ENCODE data around the gene CHRNA5.

CHRNA5 gene

DNA sequence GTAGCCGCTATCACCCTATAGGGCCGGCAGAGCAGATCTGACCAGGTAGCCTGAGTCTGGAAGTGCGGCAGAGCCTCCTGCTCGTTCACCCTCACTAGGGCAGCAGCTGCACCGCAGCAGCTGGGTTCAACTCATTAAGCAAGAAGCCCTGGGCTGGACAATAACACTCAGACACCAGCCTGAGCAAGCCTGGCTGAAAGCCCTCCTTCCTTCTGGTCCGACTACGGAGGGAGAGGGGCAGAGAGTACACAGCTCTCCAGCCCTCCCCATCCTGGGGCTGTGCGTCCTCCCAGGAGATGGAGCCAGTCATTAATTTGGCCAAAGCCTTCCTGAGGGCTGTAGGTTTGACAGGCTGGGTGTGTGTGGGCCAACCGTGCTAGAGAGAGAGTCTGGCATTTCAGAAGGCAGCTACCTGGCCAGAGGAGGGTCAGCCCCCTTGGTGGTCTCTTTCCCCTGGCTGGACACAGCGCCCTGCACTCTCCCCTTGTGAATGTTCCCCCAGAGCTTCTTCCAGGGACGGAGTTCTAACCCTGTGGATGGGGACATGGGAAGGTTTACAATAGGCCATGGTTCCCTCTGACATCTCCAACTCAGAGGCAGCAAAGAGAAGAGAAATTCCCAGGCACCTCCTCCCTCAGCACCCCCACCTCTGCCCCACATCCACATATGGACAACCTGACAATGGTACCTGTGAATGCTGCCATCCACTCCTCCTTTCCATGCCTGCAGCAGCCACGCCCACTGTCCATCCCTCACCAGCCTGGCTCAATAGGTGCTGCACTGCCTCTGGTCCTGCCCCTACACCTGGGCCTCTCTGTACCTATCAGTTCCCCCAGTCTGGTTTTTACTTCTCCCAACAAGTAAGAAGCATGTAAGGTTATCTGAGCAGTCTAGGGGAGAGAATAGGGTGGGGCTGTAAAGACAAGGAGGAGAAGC lies 69.2 kb downstream of the CHRNA5 start:
- H3K4me3 ChIP-seq (ENCODE audit: low read depth, low read length), result no peak overlapping the region
- no peak for DNase-seq (ENCODE audit: low read depth)

DNA sequence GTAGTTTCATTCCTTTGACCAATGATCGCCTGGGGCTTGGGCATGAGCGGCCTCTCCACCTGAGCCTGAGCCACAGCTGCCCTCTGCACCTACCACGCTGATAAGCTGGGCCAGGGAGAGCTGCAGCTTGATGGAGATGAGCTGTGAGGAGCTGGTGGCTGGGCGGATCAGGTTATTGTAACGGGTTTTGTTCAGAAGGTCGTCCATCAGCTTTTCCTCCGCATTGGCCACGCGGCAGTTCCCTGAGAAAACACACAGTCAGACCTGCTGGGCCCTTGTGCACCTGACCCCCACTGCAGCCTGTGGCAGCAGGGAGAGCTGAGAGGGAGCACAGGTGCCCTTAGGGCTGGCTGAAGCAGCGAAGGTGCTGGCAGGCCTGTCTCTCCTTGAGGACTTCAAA lies 70.0 kb downstream of the CHRNA5 start:
- no peak overlapping the region for H3K4me3 ChIP-seq (ENCODE audit: low read depth, low read length)
- no peak for DNase-seq (ENCODE audit: low read depth)

DNA sequence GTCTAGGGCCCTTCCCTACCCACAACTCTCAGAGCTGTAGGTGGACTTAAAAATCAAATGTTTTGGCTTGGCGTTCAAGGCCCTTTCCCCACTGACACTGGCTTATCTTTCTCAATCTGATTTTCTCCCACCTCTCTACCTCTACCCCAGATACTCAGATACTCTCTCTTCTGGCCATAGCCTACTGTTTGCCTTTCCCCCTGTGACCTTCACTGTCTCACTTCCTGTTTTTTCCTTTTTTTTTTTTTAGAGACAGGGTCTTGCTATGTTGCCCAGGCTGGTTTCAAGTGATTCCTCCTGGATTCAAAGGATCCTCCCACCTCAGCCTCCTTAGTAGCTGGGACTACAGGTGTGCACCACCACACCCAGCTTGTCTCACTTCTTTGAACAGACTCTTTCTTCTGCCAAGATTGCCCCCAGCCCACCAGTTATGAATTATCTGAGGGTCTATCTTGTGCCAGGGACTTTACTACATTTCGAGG lies 71.1 kb downstream of the CHRNA5 start:
- no peak overlapping the region for H3K4me3 ChIP-seq (ENCODE audit: low read depth, low read length)
- no peak for DNase-seq (ENCODE audit: low read depth)

DNA sequence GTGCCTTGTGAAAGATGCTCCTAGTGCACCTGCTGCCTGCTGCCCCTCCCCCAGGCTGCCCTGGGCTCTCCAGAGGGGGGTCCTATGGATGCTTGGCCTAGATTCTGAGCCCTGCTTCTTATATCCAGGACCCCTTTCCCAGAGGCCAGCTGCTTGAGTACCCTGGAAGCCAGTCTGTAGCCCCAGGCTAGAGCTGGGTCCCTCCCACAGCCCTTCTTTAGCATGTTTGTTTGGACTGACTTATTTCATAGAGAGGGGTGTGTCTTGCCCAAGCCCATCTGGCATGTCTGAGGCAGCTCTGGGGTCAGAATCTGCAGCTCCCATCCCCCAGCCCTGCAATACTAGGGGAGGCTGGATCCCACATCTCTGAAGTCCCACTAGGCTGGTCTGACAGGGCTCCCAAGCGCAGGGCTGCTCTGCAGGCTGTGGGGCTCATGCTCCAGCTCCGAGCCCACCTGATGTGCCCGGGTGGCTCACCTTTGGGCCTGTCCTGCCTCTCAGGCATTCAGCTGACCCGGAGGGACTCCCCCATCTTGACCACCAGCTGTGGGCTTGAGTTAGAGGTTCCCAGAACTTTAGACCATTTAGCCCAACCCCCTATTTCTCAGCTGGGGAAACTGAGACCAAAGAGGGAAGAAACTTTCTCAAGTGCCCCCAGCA lies 72.6 kb downstream of the CHRNA5 start:
- DNase-seq (ENCODE audit: low read depth), result no peak
- H3K4me3 ChIP-seq (ENCODE audit: low read depth, low read length), result no peak overlapping the region

DNA sequence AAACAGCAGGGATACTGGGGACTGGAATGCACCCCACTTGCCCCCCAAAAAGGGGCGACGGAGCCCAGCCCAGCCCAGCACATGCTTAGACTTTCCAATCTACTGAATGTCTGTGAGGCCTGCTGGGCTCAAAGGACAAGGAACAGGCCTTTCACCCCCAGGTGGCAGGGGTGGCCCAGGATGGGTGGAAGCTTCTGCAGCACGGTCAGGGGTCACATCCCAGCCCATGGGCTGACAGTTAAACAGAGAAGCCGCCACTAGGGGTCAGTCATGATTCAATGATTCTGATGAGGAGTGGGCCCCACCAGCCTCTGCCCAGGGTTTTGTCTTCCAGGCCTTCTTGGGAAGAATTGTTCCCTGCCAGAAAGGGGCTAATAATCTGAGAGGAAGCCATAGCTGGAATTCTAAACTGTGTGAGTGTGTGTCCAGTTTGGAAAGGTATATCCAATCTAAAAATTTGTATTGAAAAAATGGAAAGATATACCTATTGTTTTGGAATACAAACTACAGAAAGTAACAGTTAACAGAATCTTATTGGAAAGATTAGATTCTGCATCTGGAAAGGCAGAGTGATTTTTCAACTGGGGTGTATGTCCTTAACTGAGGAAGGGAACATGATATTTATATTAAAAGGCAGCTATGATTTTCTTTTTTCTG lies 73.5 kb downstream of the CHRNA5 start:
- DNase-seq (ENCODE audit: low read depth), result no peak
- no peak overlapping the region for H3K4me3 ChIP-seq (ENCODE audit: low read depth, low read length)

DNA sequence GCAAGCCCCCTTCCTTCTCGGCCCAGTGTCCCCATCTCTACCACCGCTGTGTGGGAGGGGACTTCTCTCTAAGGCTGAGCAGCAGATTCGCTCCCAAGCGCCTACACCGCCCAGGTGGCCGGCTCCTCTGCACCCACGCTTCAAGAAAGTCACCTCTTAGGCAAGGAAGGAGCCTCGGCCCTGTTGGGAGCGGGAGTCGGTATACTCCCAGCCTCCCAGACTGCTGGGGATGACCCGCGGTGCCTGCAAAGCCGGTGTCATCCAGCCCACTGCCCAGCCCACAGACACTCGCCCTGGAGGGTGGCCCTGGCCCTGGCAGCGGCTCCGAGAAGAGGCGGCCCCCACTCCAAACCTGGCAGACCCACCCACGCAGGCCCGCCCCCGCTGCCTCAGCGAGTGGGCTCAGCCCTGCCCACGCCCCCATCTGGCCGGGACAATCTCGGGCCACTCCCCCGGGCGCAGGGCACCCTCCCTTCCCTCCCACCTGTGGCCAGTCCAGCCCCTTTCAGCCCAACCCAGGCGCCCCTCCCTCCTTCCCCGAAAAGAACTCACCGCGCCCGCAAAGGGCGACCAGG lies 75.3 kb downstream of the CHRNA5 start:
- H3K4me3 ChIP-seq (ENCODE audit: low read depth, low read length), result peak overlapping the region; percentile 48

DNA sequence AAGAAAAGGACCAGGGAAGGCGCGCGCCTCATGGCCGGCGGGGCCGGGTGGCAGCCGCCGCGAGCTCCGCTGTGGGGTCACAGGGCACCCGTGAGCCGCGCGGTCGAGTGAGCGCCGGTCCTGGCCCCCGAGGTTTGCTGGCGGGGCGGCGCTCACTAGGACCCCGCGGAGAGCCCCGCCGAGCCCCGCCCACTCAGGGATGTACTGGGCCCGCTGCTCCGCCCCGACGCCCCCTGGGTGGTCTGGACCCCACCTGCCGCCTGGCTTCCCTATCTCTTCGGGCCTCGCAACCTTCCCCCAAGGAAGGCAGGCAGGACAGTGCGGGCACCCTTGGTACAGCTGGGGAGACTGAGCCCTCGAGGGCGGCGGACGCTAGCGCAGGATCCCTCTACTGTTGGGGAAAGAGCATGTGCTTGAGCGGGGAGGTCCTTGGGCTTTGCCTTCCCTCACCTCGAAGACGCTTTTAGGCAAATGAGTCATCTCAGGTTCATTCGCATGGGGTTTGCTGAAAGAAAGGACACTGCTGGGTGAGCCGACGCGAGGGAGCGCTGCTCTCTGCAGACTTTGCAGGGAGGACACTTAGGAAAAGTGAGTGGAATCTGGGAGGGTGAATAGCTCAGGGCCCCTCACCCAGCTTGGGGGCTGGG lies 75.9 kb downstream of the CHRNA5 start, which contains the start of gene CHRNB4:
Gene CHRNB4 (minus strand): TSS at position 109 of the 647 bp plus-strand sequence. CDS start 77 bp downstream, at position 32.
- peak within 1 kb of the TSS; percentile 48 for H3K4me3 ChIP-seq (ENCODE audit: low read depth, low read length)
- no peak for DNase-seq (ENCODE audit: low read depth)

More for the DNA sequence above, 75.3 kb downstream of the CHRNA5 start:
- no peak for DNase-seq (ENCODE audit: low read depth)

DNA sequence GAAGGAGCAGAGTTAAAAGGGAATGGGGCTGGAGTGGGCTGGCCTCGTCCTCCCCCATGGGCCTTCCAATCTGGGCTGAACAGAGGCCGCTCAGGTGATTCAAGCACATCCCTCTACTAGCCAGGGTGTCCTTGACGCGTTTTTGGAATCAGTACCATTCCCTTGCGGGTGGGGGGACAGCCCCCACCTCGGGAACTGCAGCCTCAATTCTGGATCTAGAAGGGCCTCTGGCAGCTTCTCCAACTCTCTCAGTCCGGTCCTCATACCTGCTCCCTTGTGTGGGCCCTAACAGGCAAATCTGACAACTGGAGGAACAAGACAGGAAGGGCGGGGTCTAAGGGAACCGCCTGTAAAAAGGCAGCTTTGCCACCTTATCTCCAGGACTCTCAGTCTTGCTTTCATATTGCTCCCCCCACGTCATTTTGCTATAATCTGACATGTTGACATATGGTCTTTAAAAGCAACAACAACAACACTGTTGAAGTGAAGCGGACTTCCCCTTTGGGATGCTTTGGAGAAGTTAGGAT lies 76.5 kb downstream of the CHRNA5 start:
- no peak for DNase-seq (ENCODE audit: low read depth)
- no peak overlapping the region for H3K4me3 ChIP-seq (ENCODE audit: low read depth, low read length)

DNA sequence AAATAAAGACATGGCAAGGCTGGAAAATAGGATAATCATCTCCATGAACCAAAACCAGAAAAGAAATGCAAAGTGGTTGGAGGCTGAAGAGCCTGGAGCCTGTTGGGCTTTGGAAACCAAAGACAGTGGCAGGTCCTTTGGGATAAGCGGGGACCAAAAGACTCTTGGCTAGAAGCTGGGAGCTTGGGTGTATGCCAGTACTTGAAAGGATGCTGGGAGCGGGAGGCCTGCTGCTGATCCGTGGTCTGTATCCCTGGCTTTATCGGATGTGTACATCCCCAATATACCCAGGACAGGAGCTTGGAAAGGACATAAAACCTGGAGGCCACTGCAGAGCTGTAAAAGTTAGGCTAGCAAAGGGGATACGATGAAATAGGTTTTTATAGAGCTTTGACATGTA lies 77.0 kb downstream of the CHRNA5 start:
- no peak for DNase-seq (ENCODE audit: low read depth)
- no peak overlapping the region for H3K4me3 ChIP-seq (ENCODE audit: low read depth, low read length)
